Stimulated activated CD8-positive, alpha-beta memory T cell treated with anti-CD3 and anti-CD28 coated beads, Interleukin-7, amount 100 ng/mL, for 4 hours (primary cell): ENCODE data around the gene SLIT1.

ENCODE experiments used
- DNase-seq, 2 donors: peaks; one replicate each; pipeline ENCODE4 v3.0.0-alpha.2; 2020; ENCODE audit warnings: low read depth in 2 of 2

Gene SLIT1

DNA sequence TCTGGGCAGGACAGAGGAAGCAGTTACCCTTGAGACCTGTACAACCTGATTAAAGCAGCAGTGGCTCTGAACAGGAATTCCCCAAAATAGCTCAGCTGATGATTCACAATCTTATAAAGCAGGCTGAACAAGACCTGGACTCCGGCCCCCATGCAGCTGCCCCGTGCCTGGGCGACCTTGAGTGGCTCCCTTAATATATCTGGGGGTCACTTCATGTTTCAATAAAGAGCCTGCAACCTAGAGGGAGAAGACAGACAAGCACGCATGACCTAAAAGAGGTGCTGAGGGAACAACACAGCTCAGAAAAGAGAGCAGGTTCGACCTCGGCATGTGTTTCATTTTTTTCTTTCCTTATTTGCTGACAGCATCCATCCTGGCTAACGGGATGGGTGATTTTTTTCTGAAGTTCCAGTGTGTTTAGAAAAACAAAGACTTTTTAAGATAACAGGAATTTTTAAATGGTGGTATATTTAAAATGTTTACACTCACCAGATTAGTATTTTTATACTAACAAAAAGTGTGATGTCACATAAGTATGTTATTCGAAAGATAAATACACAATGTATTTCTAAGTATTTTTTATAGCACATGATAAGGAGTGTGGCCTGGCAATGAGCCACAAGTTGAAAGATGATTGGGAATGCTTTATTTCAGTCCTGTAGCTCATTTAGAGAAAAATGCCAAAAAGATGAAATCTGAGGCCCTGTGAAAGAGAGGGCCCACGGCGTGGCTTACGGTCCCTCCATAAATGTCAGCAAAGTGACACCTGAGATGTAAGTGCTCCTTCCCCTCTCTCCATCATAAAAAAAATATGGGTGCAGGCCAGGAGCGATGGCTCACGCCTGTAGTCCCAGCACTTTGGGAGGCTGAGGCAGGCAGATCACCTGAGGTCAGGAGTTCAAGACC, 161.3 kb downstream of the SLIT1 start:
- no peak for DNase-seq

GRCh38 chr10:97023401-97024167, 162.2 kb downstream of the SLIT1 start:
- no peak for DNase-seq

DNA sequence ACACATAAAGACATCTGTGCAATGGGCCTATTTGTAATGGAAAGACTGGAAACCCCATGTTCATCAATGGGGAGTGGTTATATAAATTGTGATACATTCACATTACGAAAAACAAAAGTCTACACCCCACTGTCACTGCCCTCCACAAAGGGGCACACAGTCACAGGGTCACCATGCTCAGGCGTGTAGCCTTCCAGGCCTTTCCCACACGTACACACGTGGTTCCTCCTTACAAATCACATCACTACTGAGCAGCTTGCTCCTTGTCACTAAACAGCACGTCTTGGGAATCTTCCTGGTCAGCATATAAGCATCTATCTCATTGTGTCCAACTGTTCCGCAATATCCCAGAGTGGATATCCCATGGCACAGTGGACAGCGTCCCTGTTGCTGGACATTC, 163.1 kb downstream of the SLIT1 start:
- no peak for DNase-seq

- DNase-seq = no peak
Measured at GRCh38 chr10:97020452-97021400, 165.0 kb downstream of the SLIT1 start.

DNA sequence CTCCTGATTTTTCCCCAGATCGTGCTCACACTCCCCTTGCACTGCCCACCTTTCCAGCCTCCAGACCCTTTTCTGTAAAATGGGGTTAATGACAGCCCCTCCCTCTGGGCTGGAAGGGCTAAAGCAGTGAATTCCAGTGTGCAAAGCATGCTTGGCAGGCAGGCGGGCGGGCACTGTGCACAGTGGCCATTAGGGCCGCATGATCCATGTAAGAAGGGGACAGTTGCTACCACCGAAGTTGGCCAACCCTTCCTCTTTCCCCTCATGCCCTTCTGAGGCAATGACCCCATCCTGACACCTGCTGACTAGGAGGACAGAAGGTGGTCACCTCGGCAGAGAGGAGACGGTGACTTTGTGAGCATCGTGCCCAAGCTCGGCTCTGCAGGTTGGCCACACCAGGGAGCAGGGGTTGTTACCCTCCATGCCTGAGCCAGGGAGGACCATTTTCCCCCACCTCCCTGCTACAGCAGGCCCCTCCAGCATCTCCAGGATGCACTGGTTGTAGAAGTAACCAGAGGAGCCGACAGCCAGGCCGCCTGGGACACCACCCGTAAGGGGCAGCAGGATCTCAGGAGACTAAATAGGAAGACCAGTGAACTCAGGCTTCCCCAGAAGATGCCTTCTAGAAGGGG, 166.4 kb downstream of the SLIT1 start:
- no peak for DNase-seq

DNA sequence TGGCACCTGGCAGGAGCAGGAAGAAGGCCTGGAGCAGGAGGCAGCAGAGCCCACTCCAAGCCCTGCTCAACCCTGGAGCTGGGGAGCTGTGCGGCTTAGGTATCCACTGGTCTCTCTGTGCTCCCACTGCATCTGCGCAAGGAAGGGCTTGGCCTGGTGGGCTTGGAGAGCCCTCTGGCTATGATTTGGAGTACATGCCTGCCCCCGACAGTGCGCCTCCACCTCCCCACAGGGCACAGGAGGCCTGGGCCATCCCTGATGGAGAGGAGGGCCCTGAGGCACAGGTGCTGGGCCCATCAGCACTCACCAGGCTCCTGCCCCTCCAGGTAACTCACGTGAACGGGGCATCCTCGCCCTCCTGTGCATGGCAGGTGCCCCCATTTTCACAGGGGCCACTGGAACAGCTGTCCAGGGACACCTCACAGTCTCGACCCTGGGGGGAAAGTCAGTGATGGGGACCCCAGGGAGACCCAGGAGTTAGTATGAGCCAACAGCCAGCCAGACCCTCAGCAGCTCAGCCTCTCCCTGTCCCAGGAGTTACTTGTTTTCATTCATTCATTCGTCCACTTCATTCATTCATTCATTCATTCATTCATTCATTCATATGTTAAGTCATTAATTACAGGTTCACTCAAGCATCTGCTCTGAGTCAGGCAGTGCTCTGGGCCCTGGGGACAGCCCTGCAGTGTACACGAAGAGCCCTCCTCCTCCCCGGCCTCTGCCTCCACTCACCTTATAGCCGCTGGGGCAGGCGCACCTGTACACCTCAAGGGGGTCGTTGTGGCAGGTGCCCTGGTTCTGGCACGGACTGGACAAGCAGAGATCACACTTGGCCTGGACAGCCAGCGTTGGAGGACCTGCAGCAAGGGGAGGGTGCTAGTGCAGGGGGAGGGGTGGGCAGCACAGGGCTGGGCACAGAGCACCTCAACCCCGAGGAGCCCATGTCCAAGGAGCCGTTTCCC, 167.2 kb downstream of the SLIT1 start:
- DNase-seq = no peak

DNA sequence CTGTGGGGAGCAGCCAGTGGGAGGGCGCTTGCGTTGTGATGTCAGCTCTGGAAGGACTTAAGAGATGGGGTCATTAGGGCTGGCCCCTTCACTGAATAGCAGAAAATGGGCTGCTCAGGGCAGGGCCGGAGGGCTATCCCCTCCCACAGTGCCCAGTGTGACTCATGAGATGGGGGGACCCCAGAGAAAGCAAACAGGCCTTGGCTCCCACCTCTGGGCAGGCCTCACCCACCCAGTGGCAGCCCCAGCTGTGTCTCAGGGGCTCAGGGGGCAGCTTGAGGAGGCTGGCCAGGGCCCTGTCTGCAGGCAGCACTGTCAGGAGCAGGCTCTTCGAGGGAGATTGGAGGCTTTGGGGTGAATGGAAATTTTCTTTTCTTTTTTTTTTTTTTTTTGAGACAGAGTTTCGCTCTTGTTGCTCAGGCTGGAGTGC, 168.3 kb downstream of the SLIT1 start:
- no peak for DNase-seq

DNA sequence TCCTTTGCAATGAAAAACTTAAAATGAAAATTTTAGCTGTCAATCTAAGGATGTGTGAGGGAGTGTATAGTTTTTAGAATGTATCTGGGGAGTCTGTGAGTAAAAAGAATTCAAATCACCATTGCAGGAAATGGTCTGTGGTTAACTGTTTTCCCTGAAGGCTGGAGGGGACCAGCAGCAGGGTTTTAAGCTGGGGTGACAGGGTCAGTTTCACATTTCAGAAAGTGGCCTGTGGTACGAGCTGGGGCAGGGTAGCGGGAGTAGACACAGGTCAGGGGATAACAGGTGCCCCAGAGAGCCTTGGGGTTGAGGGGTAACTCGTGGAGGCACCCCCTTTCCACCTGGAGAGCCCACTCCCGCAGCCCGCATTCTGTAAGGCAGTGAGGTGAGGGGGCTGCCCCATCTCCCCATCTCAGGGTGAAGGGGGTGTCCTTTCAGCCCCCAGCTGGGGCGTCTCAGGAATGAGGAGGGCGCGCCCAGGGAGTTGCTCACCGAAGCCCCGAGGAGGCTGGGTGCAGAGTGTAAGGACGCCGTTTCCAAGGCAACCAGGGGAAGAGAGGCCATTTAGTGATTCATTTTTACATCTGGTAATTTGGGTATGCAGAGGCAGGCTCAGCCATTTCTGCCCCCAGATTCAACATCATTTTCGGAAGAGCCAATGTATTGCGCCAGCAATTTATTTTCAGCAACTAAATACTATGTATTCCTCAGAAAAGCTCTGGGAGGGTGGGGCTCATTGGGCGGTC, 168.9 kb downstream of the SLIT1 start:
- no peak for DNase-seq

DNA sequence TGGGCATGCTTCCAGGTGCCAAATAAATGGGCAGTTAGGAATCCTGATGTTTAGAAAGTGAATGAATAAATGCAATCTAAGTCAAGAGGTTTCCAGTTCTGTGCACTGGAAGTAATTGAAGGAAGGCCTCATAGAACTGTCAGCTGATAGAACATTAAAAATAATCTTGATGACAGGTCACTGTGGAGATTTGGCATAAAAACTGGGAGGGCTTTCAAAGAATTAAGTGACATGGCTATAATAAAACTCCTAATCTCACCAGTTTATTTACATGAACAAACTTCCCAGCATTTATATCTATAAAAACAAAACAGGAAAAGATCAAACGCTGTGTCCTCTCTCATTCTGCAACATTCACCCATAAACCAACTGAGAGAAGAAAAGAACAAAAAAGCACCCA, 170.5 kb downstream of the SLIT1 start:
- DNase-seq = no peak

DNA sequence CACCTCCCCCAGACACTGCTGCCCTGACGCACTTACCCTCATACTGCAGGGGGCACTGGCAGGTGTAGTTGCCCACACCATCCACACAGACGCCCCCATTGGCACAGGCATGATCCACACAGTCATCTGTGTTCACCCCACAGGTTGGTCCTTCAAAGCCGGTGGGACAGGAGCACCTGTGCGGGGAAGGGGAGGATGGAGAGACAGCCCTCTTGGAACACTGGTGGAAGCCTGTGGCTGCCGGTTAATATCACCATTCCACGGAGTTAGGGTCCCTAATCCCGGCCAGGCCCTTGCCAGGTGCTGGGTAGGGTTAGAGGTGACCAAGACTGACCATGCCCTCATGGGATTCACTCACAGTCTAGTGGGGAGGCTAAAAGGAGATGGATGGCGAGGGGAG, 171.8 kb downstream of the SLIT1 start:
- no peak for DNase-seq

DNA sequence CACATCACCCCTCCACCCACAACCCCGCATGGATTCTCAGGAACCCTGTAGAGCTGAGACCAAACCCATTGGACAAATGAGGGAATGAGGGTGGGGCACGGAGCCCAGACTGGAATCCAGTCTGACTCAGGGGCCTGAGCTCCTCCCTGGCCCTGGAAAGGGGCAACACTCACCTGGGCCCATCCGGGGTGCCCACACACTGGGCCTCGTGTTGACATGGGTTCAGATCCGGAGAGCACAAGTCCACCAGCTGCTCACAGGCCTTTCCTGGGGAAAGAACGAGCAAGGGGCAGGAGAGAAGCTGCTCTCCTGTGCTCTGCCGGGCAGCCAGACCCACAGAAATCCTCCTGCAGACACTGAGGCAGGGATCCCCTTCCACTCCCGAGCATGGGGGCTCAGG, 172.2 kb downstream of the SLIT1 start:
- no peak for DNase-seq

- DNase-seq = no peak
Measured at GRCh38 chr10:97012470-97012869, 173.3 kb downstream of the SLIT1 start.

DNA sequence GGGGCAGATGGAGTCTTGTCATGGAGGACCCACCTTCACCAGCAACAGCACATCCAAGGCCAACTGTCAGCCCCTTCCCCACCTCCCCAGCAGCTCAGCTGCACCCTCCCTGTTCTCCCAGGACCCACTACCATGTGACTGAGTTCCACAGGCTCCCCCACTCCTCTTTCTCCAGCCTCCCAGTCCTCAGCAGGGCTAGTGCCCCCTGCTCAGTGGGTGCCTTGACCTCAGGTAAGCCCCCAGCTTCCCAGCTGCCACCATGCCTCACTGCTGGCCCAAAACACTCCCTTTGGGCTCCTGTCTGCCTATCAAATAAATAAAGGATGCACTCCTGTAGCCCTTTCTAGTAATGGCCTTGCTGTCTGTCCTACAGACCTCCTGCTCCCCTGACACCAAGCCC, 174.4 kb downstream of the SLIT1 start:
- no peak for DNase-seq

- DNase-seq = no peak
Measured at GRCh38 chr10:97010695-97011206, 175.0 kb downstream of the SLIT1 start.

GRCh38 chr10:97007417-97007816, 178.3 kb downstream of the SLIT1 start:
- no peak for DNase-seq

- no peak for DNase-seq
Measured at GRCh38 chr10:97006364-97006763, 179.4 kb downstream of the SLIT1 start.

- no peak for DNase-seq
Measured at GRCh38 chr10:97005349-97005748, 180.4 kb downstream of the SLIT1 start.

GRCh38 chr10:97004591-97004990, 181.2 kb downstream of the SLIT1 start:
- DNase-seq = no peak

DNA sequence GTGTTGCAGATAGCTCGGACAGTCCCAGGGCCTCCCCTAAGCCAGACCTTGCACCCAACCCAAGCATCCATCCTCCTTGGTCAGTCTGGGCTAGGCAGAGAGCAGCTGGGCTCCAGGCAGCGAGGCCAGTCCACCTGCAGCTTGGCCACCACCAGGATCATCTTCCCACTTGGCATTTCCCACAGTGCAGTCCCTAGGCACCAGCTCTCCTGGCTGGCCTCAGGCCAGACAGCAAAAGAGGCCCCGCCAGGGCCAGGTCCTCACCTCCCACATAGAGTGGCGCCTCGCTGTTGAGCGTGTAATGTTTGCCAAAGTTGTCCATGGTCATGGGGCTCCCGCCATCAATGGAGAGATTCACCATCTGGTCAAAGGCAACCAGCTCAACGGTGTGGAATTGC, 182.0 kb downstream of the SLIT1 start:
- no peak for DNase-seq
